ENCODE measurements around the gene CCR5. TPM values are rescaled to one million over a fixed set of nuclear protein-coding genes. Genes with fewer than 3 reads are reported as not detected.
"Not testable (repeated sequence)": the region's sequence is repeated elsewhere in the genome, so short reads cannot be mapped to it uniquely, and the experiment has no call there.

Gene CCR5
- total and polyA plus RNA-seq, 2 of the 13 experiments (the other 11 are each of a cell fraction or from before 2014, with no cell fraction given), result not detected

- no peak for TF ChIP-seq SETDB1 (CRISPR knock-in tag; IDR thresholded peaks at IDR 0.05; ENCODE audit: borderline replicate concordance)
These were observed 30.8 kb downstream of the CCR5 start (continued) for GRCh38 chr3:46401579-46401978.

- intact Hi-C loops (cut with micrococcal nuclease; ENCODE audit: unreplicated experiment); H2AFZ ChIP-seq (ENCODE audit: low read length); in situ Hi-C loops (cut with HindIII; ENCODE audit: extremely low pct_ligation_motif_present, low pct_unique_long_range_greater_than_20kb); ATAC-seq; FAIRE-seq; H3K27me3 ChIP-seq (ENCODE audit: control insufficient read depth in 1 of 2, insufficient read depth in 2 of 2, low read length in 2 of 2); POLR2A ChIA-PET; H3K9me3 ChIP-seq (ENCODE audit: low read length); H3K4me2 ChIP-seq (ENCODE audit: low read depth, low read length); H3K4me3 ChIP-seq (replicated peaks in 1 of 3; ENCODE audit: insufficient read depth in 1 of 3, low read depth in 2 of 3, low read length in 3 of 3); DNase-seq (ENCODE audit: low spot score); H3K79me2 ChIP-seq (ENCODE audit: insufficient read depth, low read length); H3K9ac ChIP-seq (ENCODE audit: insufficient read depth, low read depth, low read length); H3K36me3 ChIP-seq (replicated peaks in 1 of 2; ENCODE audit: control insufficient read depth in 1 of 2, insufficient read depth in 2 of 2, low read length in 2 of 2); H3K4me1 ChIP-seq (ENCODE audit: insufficient read depth, low read length); CTCF ChIA-PET (ENCODE audit: low intra/inter-chr PET ratio, low total read pairs); H4K20me1 ChIP-seq (ENCODE audit: insufficient read depth, low read length); H3K27ac ChIP-seq (ENCODE audit: extremely low read length, insufficient read depth, low read length); BruUV-seq (replicated peaks): not testable (repeated sequence)
- 3% methylated on average over 4 of the region's 4 CpGs for WGBS (ENCODE audit: low lambda C conversion rate)
These were observed 32.2 kb downstream of the CCR5 start for GRCh38 chr3:46402902-46403301.

GRCh38 chr3:46405301-46406019 lies 34.7 kb downstream of the CCR5 start:
- H2AFZ ChIP-seq (ENCODE audit: low read length), result no peak overlapping the region
- CTCF ChIA-PET (ENCODE audit: low intra/inter-chr PET ratio, low total read pairs), result no interaction called here

More at GRCh38 chr3:46405301-46406019, 34.7 kb downstream of the CCR5 start:
- no peaks in the 10 kb centered on the region for H3K79me2 ChIP-seq (ENCODE audit: insufficient read depth, low read length)
- H3K9ac ChIP-seq (ENCODE audit: insufficient read depth, low read depth, low read length), result no peak overlapping the region
- no peaks in the 10 kb centered on the region for H3K4me1 ChIP-seq (ENCODE audit: insufficient read depth, low read length)
- H3K27me3 ChIP-seq (ENCODE audit: control insufficient read depth in 1 of 2, insufficient read depth in 2 of 2, low read length in 2 of 2), result peaks cover 2 to 8% of the 10 kb centered on the region in 2 experiments; a peak in 2 of 5 replicates
- H3K9me3 ChIP-seq (ENCODE audit: low read length), result no peaks in the 10 kb centered on the region
- DNase-seq (ENCODE audit: low spot score), result no peak
- no peaks in the 10 kb centered on the region for H3K36me3 ChIP-seq (replicated peaks in 1 of 2; ENCODE audit: control insufficient read depth in 1 of 2, insufficient read depth in 2 of 2, low read length in 2 of 2)
- no peak overlapping the region for H3K4me2 ChIP-seq (ENCODE audit: low read depth, low read length)
- 4% methylated on average over 10 of the region's 11 CpGs for whole genome bisulfite sequencing (ENCODE audit: low lambda C conversion rate)
- H4K20me1 ChIP-seq (ENCODE audit: insufficient read depth, low read length), result no peaks in the 10 kb centered on the region
- no peak for ATAC-seq
- POLR2A ChIA-PET, result no interaction called here
- no peak overlapping the region for H3K4me3 ChIP-seq (replicated peaks in 1 of 3; ENCODE audit: insufficient read depth in 1 of 3, low read depth in 2 of 3, low read length in 3 of 3)
- TF ChIP-seq ZNF34 (CRISPR knock-in tag; IDR thresholded peaks at IDR 0.05; ENCODE audit: borderline replicate concordance), result no peak
- no peak for TF ChIP-seq ZNF235 (CRISPR knock-in tag; IDR thresholded peaks at IDR 0.05; ENCODE audit: borderline replicate concordance)
- no peak for TF ChIP-seq ZNF430 (CRISPR knock-in tag; IDR thresholded peaks at IDR 0.05)
- TF ChIP-seq ZNF263 (CRISPR knock-in tag; IDR thresholded peaks at IDR 0.05), result no peak
- no peak for TF ChIP-seq ZNF740 (CRISPR knock-in tag; IDR thresholded peaks at IDR 0.05)
- no peak for TF ChIP-seq ZNF256 (CRISPR knock-in tag; conservative IDR thresholded peaks at IDR 0.05)
- no peak for TF ChIP-seq FOXA1 (IDR thresholded peaks at IDR 0.05)
- TF ChIP-seq FOXA1 (CRISPR knock-in tag; IDR thresholded peaks at IDR 0.05), result no peak
- TF ChIP-seq JDP2 (CRISPR knock-in tag; IDR thresholded peaks at IDR 0.05; ENCODE audit: borderline replicate concordance), result no peak
- TF ChIP-seq NFKBIZ (CRISPR knock-in tag; IDR thresholded peaks at IDR 0.05), result no peak
- intact Hi-C loops (cut with micrococcal nuclease; ENCODE audit: unreplicated experiment), result no loop called here
- in situ Hi-C loops (cut with HindIII; ENCODE audit: extremely low pct_ligation_motif_present, low pct_unique_long_range_greater_than_20kb), result no loop called here
- BruUV-seq (replicated peaks), result no TSS peak
- no peak for FAIRE-seq
- H3K27ac ChIP-seq (ENCODE audit: extremely low read length, insufficient read depth, low read length), result no peak overlapping the region
